AG10803 (cell line): ENCODE measurements around the gene GOSR2.

Experiments used
- DNase-seq: peaks from one replicate; pipeline ENCODE4 v3.0.0; 2010; ENCODE audit warnings: low read depth
- H3K4me3 ChIP-seq: 2 replicates; pipeline ENCODE4 v1.5.1; 2011; ENCODE audit warnings: mild to moderate bottlenecking, low read length, control low read depth
- TF ChIP-seq, protein P1 (sequence below): conservative IDR thresholded peaks from 2 replicates; pipeline ENCODE4 v1.5.1; 2011; ENCODE audit warnings: mild to moderate bottlenecking, low read length, control low read depth, inconsistent platforms

GOSR2 gene

DNA sequence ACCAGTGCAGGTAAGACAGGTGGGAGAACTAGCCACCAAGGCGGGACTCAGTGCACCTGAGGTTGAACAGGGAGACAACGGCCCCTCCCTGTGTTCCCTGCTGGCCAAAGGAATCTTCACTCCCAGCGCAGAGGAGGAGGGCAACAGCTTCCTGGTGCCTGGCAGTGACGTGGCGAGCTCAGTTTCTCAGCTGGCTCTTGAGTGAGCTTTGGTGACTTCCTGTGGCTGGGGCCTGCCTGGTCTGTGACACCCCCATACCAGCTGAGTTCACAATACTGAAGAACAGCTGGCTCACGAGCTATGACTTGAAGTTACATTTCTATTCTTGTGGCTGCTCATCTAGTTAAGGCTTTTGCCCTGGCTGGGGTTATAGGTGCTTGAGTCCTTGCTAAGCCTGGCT, 45.5 kb upstream of the GOSR2 start:
- DNase-seq = no peak
- TF ChIP-seq, protein P1, sequence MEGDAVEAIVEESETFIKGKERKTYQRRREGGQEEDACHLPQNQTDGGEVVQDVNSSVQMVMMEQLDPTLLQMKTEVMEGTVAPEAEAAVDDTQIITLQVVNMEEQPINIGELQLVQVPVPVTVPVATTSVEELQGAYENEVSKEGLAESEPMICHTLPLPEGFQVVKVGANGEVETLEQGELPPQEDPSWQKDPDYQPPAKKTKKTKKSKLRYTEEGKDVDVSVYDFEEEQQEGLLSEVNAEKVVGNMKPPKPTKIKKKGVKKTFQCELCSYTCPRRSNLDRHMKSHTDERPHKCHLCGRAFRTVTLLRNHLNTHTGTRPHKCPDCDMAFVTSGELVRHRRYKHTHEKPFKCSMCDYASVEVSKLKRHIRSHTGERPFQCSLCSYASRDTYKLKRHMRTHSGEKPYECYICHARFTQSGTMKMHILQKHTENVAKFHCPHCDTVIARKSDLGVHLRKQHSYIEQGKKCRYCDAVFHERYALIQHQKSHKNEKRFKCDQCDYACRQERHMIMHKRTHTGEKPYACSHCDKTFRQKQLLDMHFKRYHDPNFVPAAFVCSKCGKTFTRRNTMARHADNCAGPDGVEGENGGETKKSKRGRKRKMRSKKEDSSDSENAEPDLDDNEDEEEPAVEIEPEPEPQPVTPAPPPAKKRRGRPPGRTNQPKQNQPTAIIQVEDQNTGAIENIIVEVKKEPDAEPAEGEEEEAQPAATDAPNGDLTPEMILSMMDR = no peak
- H3K4me3 ChIP-seq = no peak overlapping the region

- H3K4me3 ChIP-seq = no peak overlapping the region
- TF ChIP-seq, protein P1 = no peak
- no peak for DNase-seq
These were observed 44.9 kb upstream of the GOSR2 start for GRCh38 chr17:46878055-46878454.

GRCh38 chr17:46879101-46879500, 43.9 kb upstream of the GOSR2 start:
- H3K4me3 ChIP-seq = no peak overlapping the region
- TF ChIP-seq, protein P1 = no peak
- no peak for DNase-seq

- no peak overlapping the region for H3K4me3 ChIP-seq
- TF ChIP-seq, protein P1 = no peak
- no peak for DNase-seq
These were observed 41.9 kb upstream of the GOSR2 start for GRCh38 chr17:46881015-46881414.

- no peak overlapping the region for H3K4me3 ChIP-seq
- TF ChIP-seq, protein P1 = no peak
- no peak for DNase-seq
These were observed 40.3 kb upstream of the GOSR2 start for GRCh38 chr17:46882666-46883065.

GRCh38 chr17:46883871-46884520, 39.0 kb upstream of the GOSR2 start:
- TF ChIP-seq, protein P1 = no peak
- no peak for DNase-seq
- no peak overlapping the region for H3K4me3 ChIP-seq

- no peak for DNase-seq
- H3K4me3 ChIP-seq = no peak overlapping the region
- TF ChIP-seq, protein P1 = no peak
These were observed 38.4 kb upstream of the GOSR2 start for GRCh38 chr17:46884552-46884951.
